NCI-H187 treated with DMSO at 0.1 percent for 48 hours (cell line): Measurements from ENCODE around the gene FAM217A.
"Not testable (repeated sequence)": the region's sequence is repeated elsewhere in the genome, so short reads cannot be mapped to it uniquely, and the experiment has no call there.

ENCODE experiments used
- DNase-seq: peaks from one replicate; lab custom pipeline; 2025; lab: John Stamatoyannopoulos, UW

FAM217A gene, protein sequence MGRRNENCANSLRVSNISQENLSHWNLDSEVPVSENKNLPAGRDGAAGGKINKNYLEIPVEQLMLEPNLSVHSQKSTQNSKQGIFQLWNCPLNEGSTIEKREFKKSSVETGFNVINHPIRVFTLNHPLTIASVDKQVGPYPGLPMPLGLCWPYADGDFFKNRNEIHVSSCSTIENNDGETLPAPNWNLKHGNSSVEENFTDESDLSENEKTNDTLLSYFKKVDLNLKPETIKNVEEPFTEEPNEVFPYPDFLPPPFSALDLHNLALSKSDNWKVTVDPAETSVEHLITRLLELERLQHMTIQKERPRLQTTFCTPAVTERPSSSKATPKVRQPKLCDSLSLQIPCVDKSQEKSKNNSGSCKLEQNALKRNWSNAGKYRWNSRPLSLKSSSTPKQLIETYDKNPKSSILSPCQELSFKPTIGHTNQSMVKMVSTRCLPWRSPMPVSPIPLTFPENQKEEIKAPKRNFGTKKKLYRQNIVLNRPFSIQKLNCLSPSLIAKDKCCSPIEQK

DNA sequence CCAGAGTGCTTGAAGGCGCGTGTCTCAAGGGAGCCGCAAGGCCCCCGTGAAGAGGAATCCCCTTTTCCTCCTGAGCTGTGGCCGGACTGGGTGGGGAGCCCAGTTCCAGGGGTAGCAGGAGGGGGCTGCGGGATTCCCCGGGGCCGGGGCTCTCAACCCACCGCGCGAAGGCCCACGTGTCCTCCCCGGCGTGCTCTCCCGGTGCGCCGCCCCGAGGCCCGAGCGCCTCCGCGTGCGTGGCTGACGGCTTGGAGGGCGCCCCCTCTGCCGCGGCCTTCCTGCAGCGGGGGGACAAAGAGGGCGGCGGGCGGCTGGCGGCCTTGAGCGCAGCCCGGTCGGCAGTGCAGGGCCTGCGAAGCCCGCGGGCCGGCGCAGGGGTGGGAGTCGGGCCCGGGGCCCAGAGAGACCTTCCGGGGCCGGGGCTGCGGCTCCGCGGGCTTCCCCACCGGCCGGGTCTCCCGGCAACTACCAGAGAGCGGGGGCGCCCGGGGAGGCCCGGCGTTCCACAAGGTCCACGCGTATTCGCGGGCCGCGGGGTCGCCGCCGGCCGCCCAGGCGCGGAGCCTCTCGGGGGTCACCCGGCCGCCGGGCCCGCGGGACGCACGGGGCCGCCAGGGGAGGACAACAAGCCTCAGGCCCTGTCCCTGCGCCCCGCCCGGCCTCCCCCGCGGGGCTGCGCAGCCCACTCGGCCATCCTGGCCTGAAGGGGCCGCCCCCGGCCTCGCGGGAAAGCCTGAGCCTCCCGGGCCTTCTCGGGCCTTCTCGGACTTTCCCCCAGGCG, at the start of gene FAM217A:
Gene FAM217A (minus strand): TSS at position 447 of the 781 bp plus-strand sequence. CDS start 1,723 bp downstream, outside the sequence.
- no peak for DNase-seq

GRCh38 chr6:4128072-4128471, 49.1 kb upstream of the FAM217A start:
- DNase-seq, result no peak

- DNase-seq, result no peak
Measured at GRCh38 chr6:4125933-4126864, 47.3 kb upstream of the FAM217A start.

GRCh38 chr6:4125500-4125899, 46.6 kb upstream of the FAM217A start:
- no peak for DNase-seq

DNA sequence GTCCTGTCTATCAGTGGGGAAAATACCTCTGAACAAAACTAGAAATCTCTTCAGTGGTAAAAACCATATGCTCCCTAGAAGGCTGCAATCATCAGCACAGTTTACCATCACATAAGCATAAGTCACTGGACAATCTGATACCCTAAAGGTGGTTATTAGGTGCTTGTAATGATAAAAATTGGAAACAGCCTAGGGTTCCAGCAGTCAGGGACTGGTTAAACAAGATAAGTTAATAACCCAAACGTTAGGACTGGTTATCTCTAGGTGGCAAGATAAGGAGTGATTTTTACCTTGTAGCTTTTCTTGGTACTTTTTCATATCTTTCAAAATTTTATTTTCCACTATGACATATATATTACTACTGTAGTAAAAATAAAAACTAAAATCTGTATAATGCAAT, 45.4 kb upstream of the FAM217A start:
- DNase-seq, result no peak

GRCh38 chr6:4115741-4116140, 36.8 kb upstream of the FAM217A start:
- DNase-seq, result no peak

- DNase-seq, result no peak
Measured at GRCh38 chr6:4114123-4114522, 35.2 kb upstream of the FAM217A start.

GRCh38 chr6:4113649-4114048, 34.7 kb upstream of the FAM217A start:
- DNase-seq, result no peak

DNA sequence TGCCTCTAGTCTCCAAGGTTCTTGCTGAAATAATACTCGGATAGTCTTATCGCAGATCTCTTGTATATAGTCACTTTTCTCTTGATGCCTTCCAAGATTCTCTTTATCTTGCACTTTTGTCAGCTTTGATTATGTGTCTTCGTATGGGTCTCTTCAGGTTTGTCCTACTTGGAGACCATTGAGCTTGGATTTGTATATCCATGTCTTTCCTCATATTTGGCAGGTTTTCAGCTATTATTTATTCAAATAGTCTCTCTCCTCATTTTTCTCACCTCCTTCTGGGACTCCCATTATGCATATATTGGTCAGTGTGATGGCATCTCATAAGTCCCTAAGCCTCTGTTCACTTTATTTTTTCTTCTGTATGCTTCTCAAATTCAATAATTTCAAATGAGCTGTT, 33.4 kb upstream of the FAM217A start:
- no peak for DNase-seq

DNA sequence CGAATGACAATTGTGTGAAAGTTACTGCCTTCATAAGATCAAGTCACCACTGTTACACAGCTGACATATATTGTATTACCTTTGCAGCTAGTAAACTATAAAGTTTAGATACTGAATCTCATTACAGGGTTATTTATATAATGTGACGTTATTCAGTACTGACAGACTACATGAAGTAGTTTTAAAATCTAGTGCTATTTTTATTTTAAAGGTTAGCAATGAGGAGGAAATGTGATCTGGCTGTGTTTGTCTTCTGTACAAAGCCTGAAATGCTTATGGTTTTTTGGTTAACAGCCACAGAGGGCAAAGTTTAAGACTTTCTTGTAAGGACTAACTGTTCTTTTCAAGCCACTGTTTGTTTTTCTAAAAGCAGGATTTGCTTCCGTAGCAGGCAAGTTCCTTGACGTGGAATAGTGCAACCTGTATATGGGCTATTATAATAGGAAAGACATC, 30.5 kb upstream of the FAM217A start:
- DNase-seq, result not testable (repeated sequence)

DNA sequence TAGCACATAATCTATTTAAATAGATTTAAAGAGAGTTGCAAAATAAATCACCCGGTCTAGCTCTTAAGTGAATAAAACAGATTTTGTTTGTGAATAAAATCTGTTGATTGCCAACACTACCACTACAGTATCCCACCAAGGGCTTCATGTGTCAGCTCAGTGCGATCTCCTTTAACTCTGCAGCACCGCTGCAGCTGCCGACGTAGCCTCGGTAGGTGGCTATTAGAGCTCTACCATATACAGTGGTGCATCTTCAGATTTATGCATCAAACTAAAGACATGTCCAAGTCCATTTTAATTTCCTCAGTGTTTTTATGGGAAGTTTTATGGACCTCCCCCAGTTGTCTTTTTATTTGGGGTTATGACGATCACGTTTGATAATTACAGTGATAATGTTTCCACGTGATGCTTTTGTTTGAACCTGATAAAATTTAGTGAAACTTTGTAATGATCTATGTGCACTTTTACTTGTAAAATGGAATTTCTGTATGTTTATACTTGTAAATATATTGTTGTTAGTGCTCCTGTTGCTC, 29.7 kb upstream of the FAM217A start:
- DNase-seq, result no peak

GRCh38 chr6:4107873-4108272, 28.9 kb upstream of the FAM217A start:
- no peak for DNase-seq

DNA sequence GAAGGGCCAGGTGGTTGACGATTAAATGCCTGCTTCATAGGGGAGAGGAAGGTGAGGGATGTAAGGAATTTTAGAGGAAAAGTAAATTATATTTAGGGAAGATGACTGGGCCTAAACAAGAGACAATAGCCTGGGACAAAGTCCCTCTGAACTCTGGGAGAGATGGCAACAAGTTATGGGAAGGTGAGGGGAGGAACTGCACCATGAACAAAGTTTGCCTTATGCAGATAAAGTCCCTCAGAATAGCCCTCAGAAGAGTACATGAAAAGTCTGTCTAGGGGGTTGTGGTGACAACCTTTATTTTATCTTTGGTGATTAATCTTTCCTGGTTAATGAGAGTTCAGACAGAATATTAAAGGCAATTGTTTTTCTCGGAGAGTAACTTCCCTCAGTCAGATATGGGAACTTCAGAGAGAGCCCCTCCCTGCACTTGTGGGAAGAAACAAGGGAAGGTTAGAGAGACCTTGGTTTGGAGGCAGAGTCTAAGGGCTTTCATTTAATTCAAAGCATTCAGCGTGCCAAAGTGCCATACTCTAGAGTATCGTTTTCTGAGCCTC, 27.1 kb upstream of the FAM217A start:
- DNase-seq, result no peak

- no peak for DNase-seq
Measured at GRCh38 chr6:4103929-4104328, 25.0 kb upstream of the FAM217A start.

GRCh38 chr6:4102687-4103244, 23.8 kb upstream of the FAM217A start:
- no peak for DNase-seq

DNA sequence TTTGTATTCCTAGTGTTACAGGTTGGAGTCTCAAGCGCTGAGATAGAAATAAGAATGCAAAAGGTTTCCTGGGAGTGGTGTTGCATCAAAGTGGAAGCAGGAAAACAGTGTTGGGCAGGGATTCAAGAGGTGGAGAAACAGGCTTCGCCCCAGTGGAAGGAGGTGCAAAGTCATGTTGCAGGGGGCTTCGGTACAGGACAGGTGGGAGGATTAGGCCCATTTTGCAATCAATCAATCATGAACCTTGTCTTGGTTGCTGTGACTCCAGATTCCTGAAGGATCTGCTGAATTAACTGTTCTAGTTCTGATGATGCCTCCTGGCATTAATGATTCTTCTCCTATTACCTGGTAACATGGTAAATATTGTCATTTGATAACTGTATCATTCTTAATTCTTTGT, 22.4 kb upstream of the FAM217A start:
- no peak for DNase-seq

GRCh38 chr6:4100655-4101054, 21.7 kb upstream of the FAM217A start:
- DNase-seq, result no peak

DNA sequence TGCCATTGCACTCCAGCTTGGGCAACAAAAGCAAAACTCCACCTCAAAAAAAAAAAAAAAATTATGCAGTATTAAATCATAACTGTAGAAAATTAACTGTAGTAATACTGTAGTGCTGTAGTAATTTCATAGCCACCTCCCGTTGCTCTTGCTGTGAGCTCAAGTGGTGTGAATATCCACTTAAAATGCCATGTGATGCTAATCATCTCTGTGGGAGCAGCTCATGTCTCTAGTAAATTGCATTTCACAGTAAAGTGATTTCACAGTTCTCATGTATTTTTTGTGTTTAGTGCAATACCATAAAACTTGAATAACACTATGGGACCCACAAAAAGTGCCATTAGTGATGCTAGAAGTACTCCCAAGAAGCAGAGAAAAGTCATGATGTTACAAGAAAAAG, 14.4 kb upstream of the FAM217A start:
- no peak for DNase-seq

DNA sequence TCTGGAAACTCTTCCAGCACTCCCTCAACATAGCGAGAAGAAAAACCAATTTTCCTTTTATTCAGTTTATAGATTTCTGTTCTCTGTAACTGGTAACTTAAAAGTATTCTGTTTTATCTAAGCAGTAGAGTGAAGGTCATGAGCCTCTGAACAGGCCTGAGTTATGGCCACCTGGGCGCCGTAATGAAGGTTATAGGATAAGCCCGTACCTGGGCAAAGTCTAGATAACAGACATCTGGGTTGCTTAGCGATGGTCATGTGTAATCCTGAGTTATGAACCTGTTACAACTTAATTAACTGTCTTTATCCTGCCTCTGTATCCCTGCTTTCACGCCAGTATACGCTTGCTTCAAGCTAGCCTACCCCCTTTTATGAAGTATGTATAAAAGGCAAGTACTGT, 13.0 kb upstream of the FAM217A start:
- no peak for DNase-seq

DNA sequence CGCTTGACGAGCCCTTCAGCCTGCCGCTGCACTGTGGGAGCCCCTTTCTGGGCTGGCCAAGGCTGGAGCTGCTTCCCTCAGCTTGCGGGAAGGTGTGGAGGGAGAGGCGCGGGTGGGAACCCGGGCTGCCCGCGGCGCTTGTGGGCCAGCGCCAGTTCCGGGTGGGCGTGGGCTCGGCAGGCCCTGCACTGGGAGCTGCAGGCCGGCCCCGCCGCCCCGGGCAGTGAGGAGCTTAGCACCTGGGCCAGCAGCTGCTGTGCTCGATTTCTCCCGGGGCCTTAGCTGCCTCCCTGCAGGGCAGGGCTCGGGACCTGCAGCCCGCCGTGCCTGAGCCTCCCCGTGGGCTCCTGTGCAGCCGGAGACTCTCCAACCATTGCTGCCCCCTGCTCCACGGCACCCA, 11.1 kb upstream of the FAM217A start:
- DNase-seq, result not testable (repeated sequence)

GRCh38 chr6:4088704-4089103, 9.8 kb upstream of the FAM217A start:
- no peak for DNase-seq
